GM19035 (cell line): ENCODE results near the gene BCO1.
A peak's percentile ranks its signal among the peaks of the same experiment; 100 is the strongest.

ENCODE experiments used
- ATAC-seq: cut with Tn5 transposase; IDR thresholded peaks from one replicate; pipeline ENCODE4 v1.9.1; 2021; ENCODE audit not compliant: unreplicated experiment

BCO1 gene

GRCh38 chr16:81315271-81316175, 77.0 kb downstream of the BCO1 start:
- peak; percentile 36 for ATAC-seq

GRCh38 chr16:81316176-81316496, 77.6 kb downstream of the BCO1 start:
- no peak for ATAC-seq

- no peak for ATAC-seq
These were observed 80.2 kb downstream of the BCO1 start for GRCh38 chr16:81318711-81319110.

- no peak for ATAC-seq
These were observed 80.9 kb downstream of the BCO1 start for GRCh38 chr16:81319221-81319912.

GRCh38 chr16:81321039-81321438, 82.5 kb downstream of the BCO1 start:
- ATAC-seq: no peak

GRCh38 chr16:81321536-81321935, 83.0 kb downstream of the BCO1 start:
- ATAC-seq: no peak

- ATAC-seq: no peak
These were observed 86.3 kb downstream of the BCO1 start for GRCh38 chr16:81324808-81325207.

- ATAC-seq: no peak
These were observed 88.5 kb downstream of the BCO1 start for GRCh38 chr16:81327011-81327410.

GRCh38 chr16:81327447-81328196, 89.1 kb downstream of the BCO1 start:
- ATAC-seq: no peak

GRCh38 chr16:81329947-81330346, 91.5 kb downstream of the BCO1 start:
- no peak for ATAC-seq

- no peak for ATAC-seq
These were observed 94.9 kb downstream of the BCO1 start for GRCh38 chr16:81333356-81333755.

GRCh38 chr16:81335669-81336068, 97.2 kb downstream of the BCO1 start:
- no peak for ATAC-seq

GRCh38 chr16:81337097-81337496, 98.6 kb downstream of the BCO1 start:
- ATAC-seq: no peak
